H1 (cell line): Measurements from ENCODE around the gene CDK13. TPM values are rescaled to one million over a fixed set of nuclear protein-coding genes. Genes with fewer than 3 reads are reported as not detected.

Experiments
- CTCF ChIA-PET: fragments of 300-600 bp; sonication (Branson Sonifier 250); formaldehyde crosslinking; loops from one replicate; lab custom pipeline; 2021; ENCODE audit not compliant: partially characterized antibody; lab: Charles Lee
- POLR2A ChIA-PET: fragments of 300-600 bp; sonication (Branson Sonifier 250); formaldehyde crosslinking; loops from one replicate; lab custom pipeline; 2021; ENCODE audit warnings: inconsistent platforms; ENCODE audit not compliant: partially characterized antibody; lab: Charles Lee
- DNase-seq, 2 experiments: peaks; one replicate each; pipeline versions ENCODE4 v3.0.0 to v3.0.0-alpha.2; 2010 to 2022; ENCODE audit warnings: low spot score in 2 of 2, low read depth in 1 of 2, mixed read lengths in 1 of 2
- FAIRE-seq: peaks from 2 replicates; lab custom pipeline; 2011; peaks lifted over from hg19 to GRCh38; lab: Jason Lieb, UNC
- H2AFZ ChIP-seq: 2 replicates; pipeline ENCODE4 v1.8.1; 2012; ENCODE audit warnings: low read length, inconsistent platforms
- H2AK5ac ChIP-seq: 2 replicates; pipeline ENCODE4 v1.6.1; 2013; ENCODE audit warnings: low read depth, low read length
- H2BK120ac ChIP-seq: replicated peaks from 2 replicates; pipeline ENCODE3; 2013; ENCODE audit warnings: low read depth, low read length, inconsistent platforms
- H2BK12ac ChIP-seq: 2 replicates; pipeline ENCODE4 v1.6.1; 2013; ENCODE audit warnings: low read depth, low read length
- H2BK15ac ChIP-seq: 2 replicates; pipeline ENCODE4 v1.6.1; 2013; ENCODE audit warnings: low read length
- H2BK20ac ChIP-seq: 2 replicates; pipeline ENCODE4 v1.6.1; 2013; ENCODE audit warnings: low read length
- H2BK5ac ChIP-seq: 2 replicates; pipeline ENCODE4 v1.6.1; 2013; ENCODE audit warnings: low read depth, low read length
- H3K14ac ChIP-seq: 2 replicates; pipeline ENCODE4 v1.6.1; 2013; ENCODE audit warnings: inconsistent platforms; ENCODE audit not compliant: insufficient read length
- H3K18ac ChIP-seq: 2 replicates; pipeline ENCODE4 v1.6.1; 2013; ENCODE audit warnings: low read length; ENCODE audit errors: extremely low read depth
- H3K23ac ChIP-seq: 2 replicates; pipeline ENCODE4 v1.6.1; 2013; ENCODE audit warnings: inconsistent platforms; ENCODE audit not compliant: insufficient read length
- H3K23me2 ChIP-seq: 2 replicates; pipeline ENCODE4 v1.6.1; 2013; ENCODE audit warnings: low read depth, low read length
- H3K27ac ChIP-seq: 2 replicates; pipeline ENCODE4 v1.6.1; 2011; ENCODE audit warnings: low read depth, low read length, inconsistent platforms
- H3K27me3 ChIP-seq, 4 experiments: replicated peaks in 1 of 4; 1 replicate in 1 of 4; 2 replicates in 3 of 4; pipeline versions ENCODE4 v1.6.1 to v1.8.1; 2011 to 2013; ENCODE audit warnings: low read length in 3 of 4, mild to moderate bottlenecking in 3 of 4, inconsistent platforms in 2 of 4, mixed read lengths in 2 of 4, moderate library complexity in 1 of 4; ENCODE audit not compliant: control insufficient read depth in 3 of 4, insufficient read depth in 3 of 4; ENCODE audit errors: extremely low read depth in 1 of 4
- H3K36me3 ChIP-seq, 4 experiments: 2 replicates each; pipeline versions ENCODE4 v1.6.1 to v1.8.1; 2011 to 2013; ENCODE audit warnings: mild to moderate bottlenecking in 4 of 4, low read length in 3 of 4, moderate library complexity in 2 of 4, control low read depth in 1 of 4, inconsistent platforms in 1 of 4; ENCODE audit not compliant: insufficient read depth in 4 of 4, control insufficient read depth in 2 of 4
- H3K4ac ChIP-seq: replicated peaks from 2 replicates; pipeline ENCODE3; 2013; ENCODE audit warnings: low read length, low read depth, mixed read lengths, inconsistent platforms; ENCODE audit not compliant: insufficient read length
- H3K4me1 ChIP-seq, 4 experiments: replicated peaks in 1 of 4; 1 replicate in 1 of 4; 2 replicates in 3 of 4; pipeline versions ENCODE4 v1.6.1 to v1.8.1; 2011 to 2013; ENCODE audit warnings: low read length in 3 of 4, inconsistent platforms in 2 of 4, mixed read lengths in 1 of 4; ENCODE audit not compliant: insufficient read depth in 4 of 4, control insufficient read depth in 3 of 4
- H3K4me2 ChIP-seq, 2 experiments: 2 replicates each; pipeline versions ENCODE4 v1.6.1 to v1.8.1; 2011 to 2013; ENCODE audit warnings: low read depth in 2 of 2, low read length in 2 of 2, control low read depth in 1 of 2, inconsistent platforms in 1 of 2, mild to moderate bottlenecking in 1 of 2; ENCODE audit not compliant: insufficient read depth in 1 of 2
- H3K4me3 ChIP-seq, 4 experiments: fragments of 200-600, 300-600 bp in 1 of 4; sonication (generic), shearing (Covaris generic), sonication (Bioruptor Twin) in 1 of 4; 2 replicates each; pipeline versions ENCODE4 v1.5.1 to v1.8.1; 2011 to 2016; ENCODE audit warnings: low read length in 4 of 4, low read depth in 3 of 4, control low read depth in 2 of 4, inconsistent platforms in 2 of 4, mild to moderate bottlenecking in 2 of 4, mixed read lengths in 1 of 4, moderate library complexity in 1 of 4; ENCODE audit not compliant: insufficient read depth in 2 of 4; ENCODE audit errors: extremely low read depth in 1 of 4
- H3K56ac ChIP-seq: replicated peaks from 2 replicates; pipeline ENCODE3; 2013; ENCODE audit warnings: low read depth, mild to moderate bottlenecking, mixed read lengths, low read length, inconsistent platforms; ENCODE audit not compliant: insufficient read length
- H3K79me1 ChIP-seq: 2 replicates; pipeline ENCODE4 v1.6.1; 2013; ENCODE audit warnings: low read depth, low read length, control low read depth
- H3K79me2 ChIP-seq, 2 experiments: 2 replicates each; pipeline versions ENCODE4 v1.6.1 to v1.8.1; 2012 to 2013; ENCODE audit warnings: low read length in 2 of 2, mild to moderate bottlenecking in 2 of 2, inconsistent platforms in 1 of 2; ENCODE audit not compliant: insufficient read depth in 2 of 2, control insufficient read depth in 1 of 2
- H3K9ac ChIP-seq, 4 experiments: replicated peaks in 1 of 4; 1 replicate in 1 of 4; 2 replicates in 3 of 4; pipeline versions ENCODE4 v1.6.1 to v1.8.1; 2011 to 2013; ENCODE audit warnings: low read depth in 3 of 4, low read length in 3 of 4, control low read depth in 2 of 4, mild to moderate bottlenecking in 2 of 4, moderate library complexity in 2 of 4, inconsistent platforms in 1 of 4; ENCODE audit errors: extremely low read depth in 1 of 4
- H3K9me3 ChIP-seq, 2 experiments: 2 replicates each; pipeline versions ENCODE4 v1.6.1 to v1.8.1; 2012 to 2013; ENCODE audit warnings: mild to moderate bottlenecking in 2 of 2, moderate library complexity in 2 of 2, control low read depth in 1 of 2, inconsistent platforms in 1 of 2, low read depth in 1 of 2, low read length in 1 of 2, mixed read lengths in 1 of 2; ENCODE audit not compliant: insufficient read depth in 2 of 2
- H4K20me1 ChIP-seq, 2 experiments: replicated peaks in 1 of 2; 2 replicates each; pipeline versions ENCODE3 to v1.8.1; 2011 to 2013; ENCODE audit warnings: inconsistent platforms in 2 of 2, low read length in 2 of 2, mild to moderate bottlenecking in 1 of 2; ENCODE audit not compliant: insufficient read depth in 2 of 2, control insufficient read depth in 1 of 2
- H4K5ac ChIP-seq: 2 replicates; pipeline ENCODE4 v1.6.1; 2013; ENCODE audit warnings: low read length, low read depth, mixed read lengths, inconsistent platforms; ENCODE audit not compliant: insufficient read length
- H4K8ac ChIP-seq: 2 replicates; pipeline ENCODE4 v1.8.0; 2013; ENCODE audit warnings: mild to moderate bottlenecking, moderate library complexity, low read length, inconsistent platforms; ENCODE audit not compliant: insufficient read depth; ENCODE audit errors: extremely low read depth
- H4K91ac ChIP-seq: replicated peaks from 2 replicates; pipeline ENCODE3; 2013; ENCODE audit warnings: low read length, mixed read lengths, inconsistent platforms; ENCODE audit not compliant: insufficient read length
- BRCA1 ChIP-seq: IDR thresholded peaks from 2 replicates; pipeline ENCODE4 v1.6.1; 2012; ENCODE audit warnings: low read depth, low read length, improper control_type of control experiment
- CTCF ChIP-seq, 3 experiments: IDR thresholded peaks; 1 replicate in 2 of 3; 2 replicates in 1 of 3; pipeline versions ENCODE4 v1.5.1 to v1.6.1; 2011; ENCODE audit warnings: low read length in 3 of 3, mild to moderate bottlenecking in 3 of 3, inconsistent platforms in 2 of 3, low read depth in 1 of 3, moderate library complexity in 1 of 3; ENCODE audit not compliant: insufficient read depth in 1 of 3; ENCODE audit errors: control extremely low read depth in 1 of 3
- FOSL1 ChIP-seq: IDR thresholded peaks from 2 replicates; pipeline ENCODE4 v1.6.1; 2011; ENCODE audit warnings: mild to moderate bottlenecking, low read depth, low read length, moderate library complexity; ENCODE audit not compliant: insufficient read depth
- POLR2A ChIP-seq, 2 experiments: IDR thresholded peaks; 1 replicate in 1 of 2; 2 replicates in 1 of 2; pipeline ENCODE4 v1.6.1; 2011; ENCODE audit warnings: low read depth in 2 of 2, low read length in 2 of 2, mild to moderate bottlenecking in 2 of 2; ENCODE audit errors: control extremely low read depth in 1 of 2
- RXRA ChIP-seq: IDR thresholded peaks from 2 replicates; pipeline ENCODE4 v1.6.1; 2011; ENCODE audit warnings: low read depth, mild to moderate bottlenecking, low read length, moderate library complexity; ENCODE audit not compliant: insufficient read depth
- TEAD4 ChIP-seq: IDR thresholded peaks from 2 replicates; pipeline ENCODE4 v1.6.1; 2012; ENCODE audit warnings: low read depth, low read length, inconsistent platforms, mixed read lengths
- WGBS, 2 experiments: shearing (Covaris generic) in 1 of 2; methylation state at CpG; one replicate each; pipeline versions ENCODE4 v1.1.6 to v1.1.7; 2013 to 2015; ENCODE audit warnings: low lambda C conversion rate in 2 of 2, mixed read lengths in 2 of 2, inconsistent platforms in 1 of 2, low coverage in 1 of 2, missing lambda C conversion rate in 1 of 2; ENCODE audit not compliant: insufficient replicate concordance in 2 of 2, insufficient coverage in 1 of 2, insufficient read length in 1 of 2; ENCODE audit errors: extremely low coverage in 1 of 2, missing lambda C conversion rate in 1 of 2; 5-methylcytosine and 5-hydroxymethylcytosine counted together
- polyA plus RNA-seq, 7 experiments: library from polyadenylated mRNA; depleted of rRNA in 3 of 7; stranded (reverse) in 5 of 7; unstranded in 2 of 7; fragments of >200 nt in 5 of 7; fragments of 200-250 nt in 2 of 7; gene quantifications; 1 replicate in 5 of 7; 2 replicates in 1 of 7; 4 replicates in 1 of 7; pipeline versions ENCODE4 v1.2.1 to v1.2.3, GENCODE V29; 2011 to 2013; ENCODE audit warnings: missing spikeins in 2 of 7, mixed read lengths in 2 of 7
- total RNA-seq: library from RNA; stranded (reverse); fragmentation: NEBNext Ultra II Directional; extraction: Animal tissue kit (Norgen Biotek cat#: 25700); gene quantifications from 2 replicates; pipeline ENCODE4 v1.2.1, GENCODE V29; 2021

CDK13 gene
- total and polyA plus RNA-seq, 2 of the 8 experiments (the other 6 are each of a cell fraction or from before 2014, with no cell fraction given), result 22.6 to 49.5 TPM

GRCh38 chr7:40095230-40095629 lies 145.2 kb downstream of the CDK13 start:
- H3K9me3 ChIP-seq, result no peaks in the 10 kb centered on the region
- H3K4me2 ChIP-seq, result peak overlapping the region in 1 of 2 experiments; percentile 5; a peak in 1 of 4 replicates
- H3K4me3 ChIP-seq, result no peak overlapping the region
- H3K27ac ChIP-seq, result no peak overlapping the region
- H3K4ac ChIP-seq, result no peak overlapping the region
- H4K8ac ChIP-seq, result no peak overlapping the region
- no peaks in the 10 kb centered on the region for H3K27me3 ChIP-seq
- H2BK5ac ChIP-seq, result no peak overlapping the region
- no peak overlapping the region for H3K18ac ChIP-seq
- ChIA-PET POLR2A (no interaction called here), CTCF (interaction anchor here (0.6 kb wide), 1 partner anchor 42 kb away, joined by 4 read pairs; no protein-coding TSS in a partner anchor)
- no peak overlapping the region for H2BK120ac ChIP-seq
- H3K79me1 ChIP-seq, result no peaks in the 10 kb centered on the region
- H3K79me2 ChIP-seq, result no peaks in the 10 kb centered on the region
- H3K23ac ChIP-seq, result no peak overlapping the region
- H3K14ac ChIP-seq, result no peak overlapping the region
- no peak overlapping the region for H2AK5ac ChIP-seq
- TF ChIP-seq FOSL1, result no peak
- no peak for TF ChIP-seq TEAD4
- TF ChIP-seq RXRA, result no peak
- TF ChIP-seq CTCF (IDR thresholded peaks at IDR 0.05; ENCODE audit: control extremely low read depth in 1 of 3, insufficient read depth in 1 of 3, low read depth in 1 of 3, low read length in 3 of 3), result no peak
- no peak for TF ChIP-seq BRCA1
- TF ChIP-seq POLR2A (IDR thresholded peaks at IDR 0.05; ENCODE audit: control extremely low read depth in 1 of 2, low read depth in 2 of 2, low read length in 2 of 2), result no peak
- H2AFZ ChIP-seq, result no peak overlapping the region
- H2BK12ac ChIP-seq, result no peak overlapping the region
- H4K5ac ChIP-seq, result no peak overlapping the region
- FAIRE-seq (no peak), DNase-seq (no peak)
- peaks cover 0 to 2% of the 10 kb centered on the region in 2 experiments for H4K20me1 ChIP-seq
- H2BK20ac ChIP-seq, result no peak overlapping the region
- no peak overlapping the region for H3K56ac ChIP-seq
- peaks cover 0 to 4% (median 2%) of the 10 kb centered on the region in 4 experiments; a peak in 4 of 7 replicates for H3K4me1 ChIP-seq
- WGBS, 2 experiments, result 67% methylated on average over 1 of the region's 1 CpG; no CpG with 5 or more reads in 1 of the 2 experiments
- no peak overlapping the region for H4K91ac ChIP-seq
- no peak overlapping the region for H3K9ac ChIP-seq
- no peaks in the 10 kb centered on the region for H3K23me2 ChIP-seq
- no peak overlapping the region for H2BK15ac ChIP-seq
- peaks cover 7 to 25% (median 14%) of the 10 kb centered on the region in 4 experiments for H3K36me3 ChIP-seq
